SHP77 treated with DMSO at 0.1 percent for 48 hours (cell line): Measurements from ENCODE around the gene PFKFB2.
A peak's percentile ranks its signal among the peaks of the same experiment; 100 is the strongest.

Source experiments
- DNase-seq: peaks from one replicate; lab custom pipeline; 2025; lab: John Stamatoyannopoulos, UW

PFKFB2 gene

DNA sequence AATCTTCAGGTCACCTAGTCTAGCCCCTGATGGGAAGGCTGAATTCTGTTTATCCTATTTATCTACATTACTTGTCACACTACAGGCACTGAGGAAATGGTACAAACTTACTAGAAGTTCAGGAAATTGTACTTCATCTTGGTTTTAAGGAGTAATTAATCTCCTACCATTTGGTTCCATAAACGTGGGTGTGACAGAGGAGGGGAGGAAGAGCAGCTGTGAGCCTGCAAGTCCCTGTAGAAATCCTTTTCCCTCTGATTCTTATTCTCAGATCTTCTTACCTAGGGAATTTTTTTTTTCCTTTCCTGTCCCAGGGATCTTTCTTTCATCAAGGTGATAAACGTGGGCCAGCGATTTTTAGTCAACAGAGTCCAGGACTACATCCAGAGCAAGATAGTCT, 14.1 kb downstream of the PFKFB2 start:
- DNase-seq: no peak

GRCh38 chr1:207067665-207068064, 14.6 kb downstream of the PFKFB2 start:
- no peak for DNase-seq

DNA sequence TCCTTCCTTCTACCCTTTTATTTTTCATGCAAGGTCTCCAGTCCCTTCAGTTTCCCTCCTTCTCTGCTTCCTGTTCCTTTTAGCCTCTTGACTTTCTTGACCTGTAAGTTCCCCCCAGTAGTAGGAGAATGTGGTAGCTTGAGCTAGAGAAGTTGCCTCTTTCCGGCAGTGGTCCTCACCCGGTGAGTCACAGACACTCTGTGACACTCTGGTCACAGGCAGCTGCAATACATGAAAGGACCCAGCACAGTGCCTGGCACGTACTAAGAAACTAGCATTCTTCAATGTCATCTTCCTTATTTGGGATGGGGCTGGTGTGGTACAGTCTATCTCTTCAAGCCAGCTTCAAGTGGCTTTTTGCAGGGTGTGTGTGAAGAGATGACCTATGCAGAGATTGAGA, 16.0 kb downstream of the PFKFB2 start:
- no peak for DNase-seq

DNA sequence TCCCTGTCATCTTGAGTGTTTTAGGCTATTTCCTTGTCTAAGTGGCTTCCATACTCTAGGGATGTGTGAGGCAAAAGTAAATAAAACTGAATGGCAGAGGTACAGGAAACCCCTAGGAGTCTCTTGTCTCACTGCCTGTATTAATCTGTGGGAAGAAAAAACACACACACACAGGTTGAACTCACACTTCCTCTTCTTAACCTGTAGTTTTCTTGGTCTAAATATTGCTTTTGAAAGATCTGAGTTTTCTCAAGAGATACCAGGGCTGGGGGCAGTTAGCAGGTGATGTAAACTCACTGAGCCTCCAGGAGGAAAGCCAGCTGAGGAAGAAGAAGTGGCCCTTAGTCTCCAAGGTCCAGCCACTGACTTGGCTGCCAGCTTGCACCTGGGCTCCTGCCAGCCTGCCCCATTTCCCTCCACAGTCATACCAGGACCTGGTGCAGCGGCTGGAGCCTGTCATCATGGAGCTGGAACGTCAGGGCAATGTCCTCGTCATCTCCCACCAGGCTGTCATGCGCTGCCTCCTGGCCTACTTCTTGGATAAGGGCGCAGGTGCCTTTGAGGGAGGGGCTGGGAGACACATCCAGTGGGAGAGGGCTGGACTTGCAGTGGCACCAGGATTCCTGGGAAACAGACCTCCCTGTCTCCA, 16.9 kb downstream of the PFKFB2 start:
- no peak for DNase-seq

- no peak for DNase-seq
These were observed 17.7 kb downstream of the PFKFB2 start for GRCh38 chr1:207070811-207071210.

GRCh38 chr1:207071426-207071825, 18.4 kb downstream of the PFKFB2 start:
- no peak for DNase-seq

- no peak for DNase-seq
These were observed 19.2 kb downstream of the PFKFB2 start for GRCh38 chr1:207072233-207072632.

DNA sequence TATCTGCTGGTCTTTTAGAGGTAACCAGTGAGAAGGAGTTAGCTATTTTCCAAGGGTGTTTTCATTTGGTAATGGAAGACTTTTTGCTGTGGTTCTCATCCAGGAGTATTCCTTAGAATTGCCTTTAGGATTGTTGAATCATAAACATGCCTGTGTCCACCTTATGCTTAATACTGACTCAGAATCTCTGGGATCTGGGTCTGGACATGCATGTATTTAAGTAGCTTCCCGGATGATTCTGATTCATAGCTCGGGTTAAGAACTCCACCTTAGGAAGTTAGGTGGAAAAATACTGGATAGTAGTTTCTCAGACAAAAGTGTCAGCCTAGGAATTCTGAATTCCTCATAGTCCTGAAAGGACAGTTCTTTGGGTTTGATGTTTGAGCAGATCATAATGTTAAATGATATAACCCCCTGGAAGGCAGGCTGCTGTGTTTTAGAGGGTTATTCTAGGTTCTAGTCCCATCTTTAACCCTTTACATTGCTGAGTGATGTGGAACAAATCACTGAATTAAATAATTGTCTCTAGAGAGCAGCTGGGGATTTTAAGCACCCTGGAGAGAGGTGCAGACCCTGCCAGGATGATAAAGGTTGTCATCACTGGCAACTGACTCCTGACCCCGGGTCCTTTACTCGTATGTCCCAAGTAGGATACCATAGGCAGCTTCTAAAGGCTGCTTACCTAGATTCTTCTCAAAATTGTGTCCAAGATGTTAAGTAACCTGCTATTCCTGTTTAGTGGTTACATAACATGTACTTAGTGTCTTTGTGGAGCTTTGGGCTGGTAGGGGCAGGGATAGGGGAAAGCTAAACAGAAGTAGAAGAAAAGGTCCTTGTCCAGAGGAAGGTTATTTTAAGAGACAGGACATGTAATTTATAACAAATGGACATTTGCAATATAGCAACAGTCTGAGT, 21.1 kb downstream of the PFKFB2 start:
- DNase-seq: no peak

- no peak for DNase-seq
These were observed 23.3 kb downstream of the PFKFB2 start for GRCh38 chr1:207076181-207076955.

- DNase-seq: no peak
These were observed 23.9 kb downstream of the PFKFB2 start for GRCh38 chr1:207077012-207077411.

DNA sequence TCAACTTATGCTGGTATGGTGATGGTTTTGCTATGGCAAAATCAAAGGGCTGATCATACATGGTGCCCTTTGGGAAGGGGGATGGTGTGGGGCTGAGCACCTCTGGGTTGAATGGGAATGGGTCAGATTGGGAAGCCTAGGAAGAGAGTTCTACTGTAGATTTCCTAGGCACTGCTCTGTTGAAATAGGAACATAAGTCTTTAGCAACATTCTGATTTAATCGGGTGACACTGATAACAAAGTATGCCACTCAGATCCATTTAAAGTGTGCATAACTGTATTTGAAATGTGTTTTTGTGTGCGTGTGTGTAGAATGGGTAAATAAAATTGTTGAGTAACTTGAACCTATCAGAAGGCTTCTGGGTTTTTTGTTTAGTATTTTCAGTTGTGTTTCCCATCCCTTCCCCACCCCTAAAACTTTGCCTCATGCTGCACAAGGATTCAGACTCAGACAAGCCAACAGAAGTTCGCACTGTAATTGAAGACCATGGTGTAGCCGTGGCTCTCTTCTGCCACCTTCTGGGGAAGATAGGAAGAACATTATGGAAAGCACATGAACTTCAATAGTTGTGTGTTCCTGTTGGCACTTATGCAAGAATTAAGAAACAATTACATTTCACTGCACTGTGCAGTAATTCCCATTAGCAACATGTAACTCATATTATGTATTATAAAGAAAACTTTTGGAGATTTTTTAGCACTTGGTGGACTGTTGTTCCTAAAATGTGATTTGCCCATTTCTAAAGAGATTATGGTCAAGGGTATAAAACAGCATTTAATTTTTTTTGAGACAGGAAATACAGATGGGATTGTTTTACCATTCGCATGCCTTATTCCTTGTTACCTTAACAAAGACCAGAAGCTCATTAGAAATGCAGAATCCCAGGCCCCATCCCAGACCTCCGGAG, 24.6 kb downstream of the PFKFB2 start:
- peak; percentile 39 for DNase-seq

DNA sequence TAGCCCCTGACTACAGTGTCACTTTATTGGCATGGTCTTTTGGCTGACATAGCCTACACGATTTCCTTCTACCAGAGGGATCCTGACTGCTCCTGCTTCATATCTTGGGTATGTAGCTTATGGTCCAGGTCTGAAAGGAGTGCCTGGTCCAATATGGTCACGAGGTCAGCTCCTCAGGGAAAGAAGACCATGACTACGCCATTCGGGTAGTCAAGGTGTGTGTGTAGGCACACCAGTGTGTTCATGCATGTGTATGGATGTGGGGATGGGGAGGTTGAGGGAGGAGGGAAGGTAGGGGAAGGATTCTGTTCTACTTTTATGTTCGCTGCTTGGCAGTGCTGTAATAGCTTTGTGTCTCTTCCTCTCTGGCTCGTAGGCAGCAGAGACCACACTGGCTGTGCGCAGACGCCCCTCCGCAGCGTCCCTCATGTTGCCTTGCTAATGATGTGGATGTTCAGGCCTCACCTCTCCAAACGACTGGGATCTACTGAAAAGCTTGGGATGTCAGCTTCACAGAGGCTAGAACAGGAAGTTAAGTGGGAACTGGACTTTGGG, 25.6 kb downstream of the PFKFB2 start:
- no peak for DNase-seq

DNA sequence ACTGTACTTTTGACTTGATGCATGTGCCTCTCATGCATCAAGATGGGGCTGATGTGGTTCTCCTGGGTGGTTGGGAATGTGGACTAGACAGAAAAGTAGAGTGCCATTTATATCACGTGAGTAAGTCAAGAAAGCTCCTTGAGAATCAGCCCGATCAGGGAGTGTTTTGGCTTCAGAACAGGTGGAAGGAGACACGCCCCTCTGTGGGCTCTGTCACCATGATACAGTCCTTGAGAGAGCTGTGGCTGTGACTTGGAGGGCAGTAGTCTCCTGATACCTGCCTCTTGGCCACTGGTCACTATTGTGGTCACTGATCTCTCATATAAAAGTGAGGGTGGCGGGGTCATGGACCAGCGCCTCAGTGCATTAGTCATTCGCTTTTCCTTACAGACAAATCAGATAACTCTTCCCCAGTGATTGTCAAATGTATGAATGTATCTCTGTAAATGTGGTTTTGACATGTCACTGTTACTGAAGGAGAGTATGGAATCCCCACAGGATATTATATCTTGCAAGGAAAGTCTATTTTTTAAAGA, 26.7 kb downstream of the PFKFB2 start:
- no peak for DNase-seq

- no peak for DNase-seq
These were observed 28.0 kb downstream of the PFKFB2 start for GRCh38 chr1:207081088-207081487.

- DNase-seq: no peak
These were observed 28.7 kb downstream of the PFKFB2 start for GRCh38 chr1:207081806-207082205.

- no peak for DNase-seq
These were observed 31.2 kb downstream of the PFKFB2 start for GRCh38 chr1:207084232-207084631.

- peak; percentile 10 for DNase-seq
These were observed 31.7 kb downstream of the PFKFB2 start for GRCh38 chr1:207084701-207085180.

- no peak for DNase-seq
These were observed 32.8 kb downstream of the PFKFB2 start for GRCh38 chr1:207085887-207086286.

GRCh38 chr1:207088161-207088560, 35.1 kb downstream of the PFKFB2 start:
- DNase-seq: no peak

- no peak for DNase-seq
These were observed 35.9 kb downstream of the PFKFB2 start, which contains the start of gene C4BPB for GRCh38 chr1:207088701-207089626. C4BPB (plus strand) TSS chr1:207088860; CDS start chr1:207089532, 672 bp downstream.
